ENCODE data around the gene UGT1A9.
"Not testable (repeated sequence)": the region's sequence is repeated elsewhere in the genome, so short reads cannot be mapped to it uniquely, and the experiment has no call there.

Gene UGT1A9

DNA sequence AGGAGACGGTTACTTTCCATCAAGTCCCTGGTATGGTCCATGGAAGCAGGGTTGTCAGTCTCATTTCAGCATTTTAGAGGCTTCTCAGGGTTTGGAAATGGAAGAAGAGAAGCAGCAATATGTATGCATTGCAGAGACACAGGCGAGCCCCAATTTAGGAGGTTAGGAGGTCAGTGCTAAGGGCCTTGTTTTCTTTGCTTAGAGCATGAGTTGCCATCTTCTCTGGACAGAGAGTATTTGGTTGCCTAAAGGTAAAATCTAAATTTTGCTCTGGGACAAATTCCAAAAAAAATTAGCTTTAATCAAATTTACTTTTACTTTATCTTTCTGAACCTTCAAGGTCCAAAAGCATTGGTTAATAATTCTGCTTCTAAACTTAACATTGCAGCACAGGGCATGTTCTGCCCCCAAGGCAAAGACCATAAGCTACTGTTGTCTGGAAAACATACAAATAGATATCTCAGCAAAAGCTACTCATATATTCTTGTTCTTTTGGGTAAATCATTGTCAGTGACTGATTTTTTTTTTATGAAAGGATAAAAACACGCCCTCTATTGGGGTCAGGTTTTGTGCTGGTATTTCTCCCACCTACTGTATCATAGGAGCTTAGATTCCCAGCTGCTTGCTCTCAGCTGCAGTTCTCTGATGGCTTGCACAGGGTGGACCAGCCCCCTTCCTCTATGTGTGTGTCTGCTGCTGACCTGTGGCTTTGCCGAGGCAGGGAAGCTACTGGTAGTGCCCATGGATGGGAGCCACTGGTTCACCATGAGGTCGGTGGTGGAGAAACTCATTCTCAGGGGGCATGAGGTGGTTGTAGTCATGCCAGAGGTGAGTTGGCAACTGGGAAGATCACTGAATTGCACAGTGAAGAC, at the start of gene UGT1A9:
TSS of gene UGT1A9 (plus strand) at position 609 of the 872 bp plus-strand sequence. CDS start at position 646, 37 bp downstream.
- DNase-seq, result no peak

DNA sequence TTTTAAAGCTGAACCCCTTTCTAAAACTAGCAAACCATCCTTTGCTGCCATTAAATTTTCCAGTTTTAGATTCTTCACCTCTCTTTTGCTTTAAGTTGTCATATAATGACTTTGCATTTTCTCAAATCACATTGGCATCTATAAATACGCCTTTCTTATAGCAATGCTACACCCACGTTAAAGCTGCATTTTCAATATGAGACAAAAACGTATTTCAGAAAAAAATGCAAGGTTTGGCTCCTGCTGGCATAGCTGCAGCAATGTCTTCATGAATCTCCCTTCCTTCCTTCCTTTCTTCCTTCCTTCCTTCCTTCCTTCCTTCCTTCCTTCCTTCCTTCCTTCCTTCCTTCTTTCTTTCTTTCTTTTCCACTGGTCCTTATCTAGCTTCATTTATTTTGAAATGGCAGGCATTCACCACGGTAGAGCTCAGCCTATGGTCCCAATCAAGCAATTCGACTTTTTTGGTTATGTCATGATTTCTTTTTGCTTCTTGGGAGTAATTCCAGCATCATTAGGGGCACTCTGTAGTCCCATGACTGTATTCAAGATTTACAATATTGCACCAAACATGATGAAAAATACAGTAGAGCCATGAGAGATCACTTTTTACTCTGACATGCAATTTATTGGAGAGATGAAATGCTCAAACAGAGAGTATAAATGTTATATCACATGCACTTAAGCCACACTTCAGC, 44.2 kb upstream of the UGT1A9 start:
- DNase-seq, result no peak

DNA sequence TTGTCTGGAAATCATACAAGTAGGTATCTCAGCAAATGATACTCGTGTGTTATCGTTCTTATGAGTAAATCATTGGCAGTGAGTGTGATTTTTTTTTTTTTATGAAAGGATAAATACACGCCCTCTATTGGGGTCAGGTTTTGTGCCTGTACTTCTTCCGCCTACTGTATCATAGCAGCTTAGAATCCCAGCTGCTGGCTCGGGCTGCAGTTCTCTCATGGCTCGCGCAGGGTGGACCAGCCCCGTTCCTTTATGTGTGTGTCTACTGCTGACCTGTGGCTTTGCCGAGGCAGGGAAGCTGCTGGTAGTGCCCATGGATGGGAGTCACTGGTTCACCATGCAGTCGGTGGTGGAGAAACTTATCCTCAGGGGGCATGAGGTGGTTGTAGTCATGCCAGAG, 35.4 kb upstream of the UGT1A9 start, which contains the start of gene UGT1A10:
TSS of gene UGT1A10 (plus strand) at position 143 of the 400 bp plus-strand sequence. CDS start at position 218, 75 bp downstream.
- DNase-seq, result not testable (repeated sequence)

- DNase-seq, result no peak
Observed at GRCh38 chr2:233638836-233639235, 32.9 kb upstream of the UGT1A9 start.

DNA sequence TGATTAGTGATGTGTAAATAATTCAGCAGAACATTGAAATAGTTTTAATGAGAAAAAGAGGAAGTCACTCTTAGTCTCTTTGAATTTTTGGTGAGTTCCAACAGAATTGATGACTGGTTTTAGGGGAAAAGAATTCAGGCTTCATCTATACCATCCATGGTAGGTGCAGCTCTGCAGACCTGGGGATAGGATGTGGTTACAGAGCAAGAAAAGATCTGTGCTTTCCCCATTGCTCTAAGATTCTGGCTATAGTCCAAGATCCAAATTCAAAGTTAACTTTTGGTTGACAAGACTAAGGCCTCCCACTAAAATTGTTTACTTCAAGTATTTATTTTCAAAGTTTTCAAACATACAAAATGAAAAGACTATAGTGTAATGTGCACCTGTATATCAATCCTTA, 31.8 kb upstream of the UGT1A9 start:
- DNase-seq, result no peak

GRCh38 chr2:233643128-233643527, 28.6 kb upstream of the UGT1A9 start:
- no peak for DNase-seq

- DNase-seq, result not testable (repeated sequence)
Observed at GRCh38 chr2:233646033-233646432, 25.7 kb upstream of the UGT1A9 start.

DNA sequence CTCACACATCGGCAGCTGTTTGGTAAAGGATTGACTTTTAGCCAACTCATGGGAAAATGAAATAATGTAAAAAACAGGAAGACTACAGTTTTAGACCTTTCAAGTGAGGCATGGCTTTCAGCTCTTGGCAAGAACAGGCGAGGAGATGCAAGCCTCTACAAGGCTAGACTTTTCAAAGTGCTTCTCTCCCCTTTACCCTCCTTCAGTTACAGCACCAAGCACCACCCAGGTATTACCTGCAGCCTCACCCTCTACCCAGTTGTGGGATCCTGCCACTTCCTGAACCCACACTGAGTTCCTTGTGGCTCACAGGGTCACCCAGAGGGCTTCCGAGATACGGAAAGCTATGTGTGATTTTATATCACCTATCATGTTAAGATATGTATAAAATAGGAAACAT, 20.7 kb upstream of the UGT1A9 start:
- DNase-seq, result no peak

- DNase-seq, result no peak
Observed at GRCh38 chr2:233651430-233651829, 20.3 kb upstream of the UGT1A9 start.

DNA sequence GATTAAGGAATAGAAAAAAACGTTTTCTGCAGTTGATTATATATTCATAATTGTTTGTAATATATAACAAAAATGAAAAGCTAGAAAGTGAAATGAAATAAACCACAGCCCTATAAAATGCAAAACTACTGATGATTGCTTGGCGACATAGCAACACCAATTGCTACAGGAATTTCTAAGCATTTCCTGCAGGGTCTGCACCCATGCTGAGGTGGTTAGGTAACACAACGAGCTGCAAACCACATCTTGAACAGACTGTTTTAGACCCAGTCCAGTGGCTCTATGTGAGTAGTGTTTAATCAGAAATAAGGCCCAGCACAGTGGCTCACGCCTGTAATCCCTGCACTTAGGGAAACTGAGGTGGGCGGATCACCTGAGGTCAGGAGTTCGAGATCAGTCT, 17.2 kb upstream of the UGT1A9 start:
- DNase-seq, result no peak

GRCh38 chr2:233655043-233655442, 16.7 kb upstream of the UGT1A9 start:
- no peak for DNase-seq

DNA sequence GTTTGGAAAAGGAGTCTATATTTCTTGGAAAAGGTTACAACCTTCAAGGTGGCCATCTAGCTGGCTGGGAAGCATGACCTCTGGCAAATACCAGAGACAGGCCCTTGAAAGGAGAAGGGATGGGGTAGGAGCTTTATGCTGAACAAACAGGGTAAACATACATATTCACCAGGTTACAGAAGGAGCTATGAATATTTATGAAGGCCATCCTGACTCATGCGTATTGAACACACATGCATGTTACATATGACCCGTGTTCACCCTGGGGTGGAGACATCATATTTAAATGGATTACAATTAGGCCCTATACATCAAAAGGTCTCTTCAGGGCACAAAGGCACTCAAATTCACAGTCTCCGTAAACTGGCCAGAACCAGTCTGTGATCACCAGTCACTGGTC, 15.8 kb upstream of the UGT1A9 start:
- not testable (repeated sequence) for DNase-seq

GRCh38 chr2:233656443-233656842, 15.3 kb upstream of the UGT1A9 start:
- no peak for DNase-seq

DNA sequence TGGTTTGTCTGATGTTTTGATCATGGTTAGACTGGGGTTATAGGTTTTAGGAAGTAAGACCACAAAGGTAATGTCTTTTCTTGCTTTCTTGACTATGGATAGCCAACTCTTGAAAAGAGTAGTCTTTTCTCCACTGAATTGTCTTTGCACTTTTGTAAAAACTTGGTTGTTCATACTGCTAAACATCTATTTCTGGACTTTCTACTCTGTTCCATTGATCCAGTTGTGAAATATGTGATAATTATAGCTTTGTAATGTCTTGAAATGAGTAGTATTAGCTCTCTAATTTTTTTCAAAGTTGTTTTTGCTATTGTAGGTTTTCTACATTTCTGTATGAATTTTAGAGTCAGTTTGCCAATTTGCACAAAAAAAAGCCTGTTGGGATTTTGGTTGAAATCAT, 13.1 kb upstream of the UGT1A9 start:
- no peak for DNase-seq

GRCh38 chr2:233663911-233664310, 7.8 kb upstream of the UGT1A9 start:
- DNase-seq, result no peak

- no peak for DNase-seq
Observed at GRCh38 chr2:233668605-233669260, 3.0 kb upstream of the UGT1A9 start.

DNA sequence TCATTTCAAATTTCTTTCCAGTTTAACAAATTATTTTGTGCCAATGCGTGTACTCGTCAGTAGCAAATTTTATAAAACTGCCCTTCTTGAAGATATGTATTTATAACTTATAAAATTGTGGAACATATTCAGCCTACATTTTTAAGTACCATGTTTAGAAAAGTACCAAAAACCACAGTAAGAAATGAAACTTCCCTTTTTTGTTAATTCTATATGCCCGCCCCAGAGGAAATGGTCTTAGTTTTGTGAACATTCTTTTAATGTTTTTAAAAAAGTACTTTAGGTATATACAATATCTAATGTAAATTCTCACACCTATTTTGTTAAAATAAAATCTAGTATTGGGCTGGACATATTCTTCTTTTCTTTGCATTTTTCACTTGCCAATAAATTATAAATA, 1.2 kb downstream of the UGT1A9 start:
- no peak for DNase-seq

DNA sequence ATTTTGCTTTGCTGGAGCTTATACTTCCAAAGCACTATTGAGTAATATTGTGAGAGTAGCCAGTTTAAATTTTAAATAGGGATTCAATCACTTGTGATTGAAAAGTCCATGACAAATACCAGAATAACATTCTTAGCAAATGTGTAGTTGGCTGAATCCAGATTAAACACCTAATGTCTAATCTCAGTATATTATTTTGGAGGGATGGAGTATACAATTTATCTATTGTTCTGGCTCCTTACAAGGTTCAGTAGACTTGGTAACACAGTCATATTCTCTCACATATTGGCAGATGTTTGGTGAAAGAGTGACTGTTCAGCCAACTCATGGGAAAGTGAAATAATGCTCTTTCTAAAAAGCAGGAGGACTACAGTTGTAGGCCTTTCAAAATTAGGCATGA, 2.2 kb downstream of the UGT1A9 start:
- no peak for DNase-seq

DNA sequence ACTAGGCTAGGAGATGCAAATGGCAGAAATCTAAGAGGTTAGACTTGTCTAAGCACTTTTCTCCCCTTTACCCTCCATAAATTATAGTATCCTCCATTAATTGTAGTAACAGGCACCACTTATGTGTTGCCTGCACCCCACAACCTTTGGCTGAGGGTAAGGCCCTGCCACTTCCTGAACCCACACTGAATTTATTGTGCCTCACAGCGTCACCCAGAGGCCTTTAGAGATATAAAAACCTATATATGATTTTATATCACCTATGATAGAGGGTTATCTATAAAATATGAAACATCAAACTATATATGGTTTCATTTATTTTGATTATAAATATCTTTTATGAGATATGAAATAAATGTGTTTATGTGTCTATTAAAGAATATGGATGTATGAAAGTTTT, 2.6 kb downstream of the UGT1A9 start:
- no peak for DNase-seq

GRCh38 chr2:233674995-233675394, 3.3 kb downstream of the UGT1A9 start:
- no peak for DNase-seq

DNA sequence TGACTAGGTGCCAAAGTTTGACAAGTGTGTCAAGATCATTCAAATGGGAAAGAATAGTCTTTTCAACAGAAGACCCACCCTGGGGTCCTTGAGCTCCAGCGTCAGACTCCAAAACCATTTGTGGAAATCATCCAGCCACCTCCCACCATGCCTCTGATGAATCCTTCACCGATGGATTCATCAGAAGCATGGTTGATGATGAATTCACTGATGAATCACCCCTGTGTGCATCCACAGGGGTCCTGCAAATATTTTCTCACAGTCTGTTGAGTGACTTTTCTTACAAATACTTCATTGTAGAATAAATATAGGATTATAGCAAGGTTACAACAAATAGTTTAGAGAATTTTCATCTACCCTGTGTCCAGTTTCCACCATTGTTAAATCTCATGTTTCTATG, 4.3 kb downstream of the UGT1A9 start:
- no peak for DNase-seq

- DNase-seq, result no peak
Observed at GRCh38 chr2:233679196-233679595, 7.5 kb downstream of the UGT1A9 start.

DNA sequence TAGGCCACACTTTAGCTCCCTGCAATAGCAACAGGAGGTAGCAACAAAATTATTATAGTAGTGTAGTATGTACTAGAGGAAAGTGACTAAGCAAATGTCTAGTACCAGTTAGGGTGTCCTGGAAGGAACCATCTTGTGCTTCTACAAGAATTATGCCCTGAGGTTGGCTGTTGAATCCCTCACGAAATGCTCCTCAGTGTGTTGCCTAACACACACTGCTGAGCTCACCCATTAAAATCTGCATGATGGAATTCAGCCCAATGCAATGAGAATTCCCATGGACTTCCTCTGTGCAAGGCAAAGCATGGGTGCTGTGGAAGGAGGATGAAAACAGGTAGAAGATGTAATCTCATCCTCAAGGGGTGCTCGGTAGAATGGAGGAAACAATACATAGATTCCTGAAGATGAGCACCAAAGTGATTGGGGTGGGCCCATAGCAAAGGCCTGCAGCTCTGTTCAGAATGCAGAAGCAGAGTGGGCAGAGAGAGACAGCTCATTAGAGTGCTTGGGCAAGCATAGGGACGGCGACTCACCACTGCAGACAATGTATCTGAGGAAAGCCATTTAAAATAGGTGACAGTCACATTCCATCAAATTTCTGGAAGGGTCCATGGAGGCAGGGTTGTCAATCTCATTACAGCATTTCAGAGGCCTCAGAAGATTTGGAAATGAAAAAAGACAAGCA, 8.8 kb downstream of the UGT1A9 start:
- no peak for DNase-seq
